NCI-H187 (cell line): ENCODE results near the gene TGFBR1.

Source experiments
- DNase-seq, 2 experiments: peaks; one replicate each; lab custom pipeline; 2025; lab: John Stamatoyannopoulos, UW

TGFBR1 gene

DNA sequence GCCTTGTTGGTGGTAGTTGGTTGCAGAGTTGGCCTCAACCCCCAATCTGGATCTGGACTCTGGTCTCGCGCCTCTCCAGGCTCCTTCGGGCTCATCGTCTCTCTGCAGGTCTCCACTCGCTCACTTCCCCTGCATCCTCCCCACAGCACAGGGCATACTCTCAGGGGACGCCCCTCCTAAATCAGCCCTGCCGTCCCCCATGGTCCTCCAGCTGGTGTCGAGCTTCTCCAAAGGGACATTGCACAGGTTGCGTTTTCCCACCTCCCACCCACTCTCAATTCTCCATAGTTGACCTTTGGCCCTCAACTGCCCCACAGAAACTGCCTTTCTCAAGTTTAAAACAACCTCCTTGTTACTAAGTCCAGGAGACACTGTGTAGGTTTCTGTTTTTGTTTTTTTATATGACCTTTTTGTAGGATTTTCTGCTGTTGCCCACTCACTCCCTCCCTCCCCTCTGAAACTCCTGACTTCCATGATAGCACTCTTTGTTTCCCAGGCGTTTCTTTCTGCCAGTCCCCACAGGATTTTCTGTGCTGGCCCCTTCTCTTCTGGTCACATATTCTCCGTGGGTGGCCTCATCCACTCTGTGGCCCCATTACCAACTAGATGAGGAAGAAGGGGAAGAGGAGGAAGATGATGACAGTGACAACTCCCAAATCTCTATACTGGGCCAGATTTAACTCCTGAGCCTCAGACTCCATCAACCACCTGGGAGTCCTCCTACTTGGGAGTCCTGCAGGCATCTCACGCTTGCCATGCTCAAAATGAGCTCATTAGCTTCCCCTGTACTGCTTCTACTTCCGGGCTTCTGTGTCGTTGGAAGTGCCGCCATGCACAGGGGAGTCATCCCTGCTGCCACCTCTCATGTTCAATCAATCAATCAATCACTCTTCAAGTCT, 66.6 kb downstream of the TGFBR1 start:
- no peak for DNase-seq

GRCh38 chr9:99172124-99173091, 67.5 kb downstream of the TGFBR1 start:
- no peak for DNase-seq

- DNase-seq: no peak
These were observed 68.9 kb downstream of the TGFBR1 start for GRCh38 chr9:99173570-99174504.

DNA sequence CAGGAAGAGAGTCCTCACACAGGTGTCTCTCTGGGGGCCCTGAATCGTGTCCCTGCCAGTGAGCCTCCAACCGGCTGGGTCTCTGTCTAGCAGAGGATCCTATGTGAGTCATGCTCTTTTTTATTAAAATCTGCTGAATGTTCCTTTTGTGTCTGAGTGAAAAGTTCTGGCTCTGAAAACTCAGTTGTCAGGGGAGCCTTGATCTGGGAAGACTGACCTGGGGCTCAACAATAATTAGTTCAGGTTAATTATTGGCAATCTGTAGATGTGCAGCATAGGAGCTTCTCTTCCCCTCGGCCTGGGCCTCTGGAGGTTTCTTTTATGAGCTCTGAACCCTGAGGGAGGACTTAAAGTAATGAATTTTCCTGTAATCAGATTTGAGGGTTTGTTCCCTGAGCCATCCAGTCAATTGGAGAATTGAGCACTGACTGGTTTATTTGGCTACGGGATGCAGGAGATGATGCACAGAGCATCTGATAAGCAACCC, 71.7 kb downstream of the TGFBR1 start:
- DNase-seq: no peak

- DNase-seq: no peak
These were observed 72.9 kb downstream of the TGFBR1 start for GRCh38 chr9:99177576-99178366.

DNA sequence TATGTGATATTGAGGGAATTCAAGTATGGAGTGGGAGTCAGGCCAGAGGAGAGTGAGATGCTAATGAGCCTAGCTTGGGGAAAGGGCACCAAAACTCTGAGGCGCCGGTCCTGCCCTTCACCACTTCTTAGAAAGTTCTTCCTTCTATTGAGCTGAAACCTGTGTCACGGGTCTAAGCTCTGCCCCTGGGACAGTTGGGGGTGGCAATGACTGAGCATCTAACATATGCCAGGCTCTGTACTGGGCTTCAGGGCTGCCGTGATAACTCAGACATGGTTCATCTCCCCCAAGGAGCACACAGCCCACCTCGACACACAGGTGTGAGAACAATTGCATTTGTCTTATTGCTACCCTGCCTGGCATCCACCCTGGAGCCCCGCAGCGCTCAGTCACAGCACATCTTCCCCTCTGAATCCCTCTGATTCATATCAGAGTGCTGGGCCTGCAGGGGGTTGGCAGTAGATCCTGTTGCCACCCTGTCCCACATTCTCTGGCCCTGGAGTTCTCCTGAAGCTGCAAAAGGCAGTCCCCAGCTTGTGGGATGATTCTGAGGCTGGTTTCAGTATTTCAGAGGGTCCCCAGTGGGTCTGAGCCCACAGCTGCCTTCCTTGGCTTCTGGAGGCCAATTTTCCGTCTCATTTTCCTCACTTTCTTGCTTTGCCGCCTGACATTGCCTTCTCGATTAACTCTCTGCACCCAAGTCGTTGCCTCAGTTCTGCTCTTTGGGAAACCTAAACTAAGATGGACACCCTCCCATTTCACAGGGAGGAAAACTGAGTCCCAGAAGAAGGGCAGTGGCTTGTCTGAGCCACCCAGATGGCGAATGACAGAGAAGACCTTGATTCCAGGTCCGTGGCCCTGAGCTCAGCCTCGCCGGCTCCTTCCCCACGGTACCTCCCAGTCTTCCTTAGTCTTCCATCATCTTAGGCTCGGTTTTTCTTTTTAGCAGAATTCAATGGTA, 74.3 kb downstream of the TGFBR1 start:
- no peak for DNase-seq

- DNase-seq: no peak
These were observed 75.3 kb downstream of the TGFBR1 start for GRCh38 chr9:99180199-99180598.

DNA sequence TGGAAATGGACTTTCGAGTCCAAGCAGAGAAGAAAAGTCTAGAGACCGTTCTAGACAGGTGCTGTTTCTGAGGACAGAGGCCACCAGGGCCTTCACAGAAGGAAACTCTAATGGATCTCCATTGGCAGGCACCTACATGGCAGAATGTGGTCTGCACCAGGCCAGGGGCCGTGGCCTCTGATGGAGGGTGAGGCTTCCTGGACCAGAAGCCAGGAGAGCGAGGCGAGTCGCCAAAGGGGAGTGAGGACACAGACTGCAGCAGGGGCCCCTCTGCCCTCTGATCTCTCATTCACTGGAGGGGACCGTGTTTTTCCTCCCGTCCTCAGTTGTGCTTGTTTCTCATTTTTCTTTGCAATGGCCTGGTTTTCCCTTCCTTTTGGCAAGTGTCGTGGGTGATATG, 75.7 kb downstream of the TGFBR1 start:
- DNase-seq: no peak

DNA sequence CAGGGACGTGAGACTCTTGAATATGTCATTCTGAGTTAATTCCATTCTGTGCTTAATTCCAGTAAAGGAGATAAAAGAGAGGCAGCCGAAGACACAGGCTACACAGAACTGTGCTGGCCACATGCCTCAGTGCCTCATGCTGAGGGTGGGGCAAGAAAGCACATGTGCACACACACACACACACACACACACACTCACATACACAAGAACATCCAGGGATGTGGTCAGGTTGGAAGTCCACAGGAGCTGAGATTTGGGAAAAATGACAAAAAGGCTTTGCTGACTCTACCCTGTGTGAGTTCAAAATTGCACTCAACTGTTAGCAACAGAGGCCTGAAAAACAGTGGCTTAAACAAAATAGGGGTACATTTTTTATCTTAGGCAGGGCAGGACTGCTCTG, 76.3 kb downstream of the TGFBR1 start:
- no peak for DNase-seq

- DNase-seq: no peak
These were observed 76.7 kb downstream of the TGFBR1 start for GRCh38 chr9:99181621-99182020.

DNA sequence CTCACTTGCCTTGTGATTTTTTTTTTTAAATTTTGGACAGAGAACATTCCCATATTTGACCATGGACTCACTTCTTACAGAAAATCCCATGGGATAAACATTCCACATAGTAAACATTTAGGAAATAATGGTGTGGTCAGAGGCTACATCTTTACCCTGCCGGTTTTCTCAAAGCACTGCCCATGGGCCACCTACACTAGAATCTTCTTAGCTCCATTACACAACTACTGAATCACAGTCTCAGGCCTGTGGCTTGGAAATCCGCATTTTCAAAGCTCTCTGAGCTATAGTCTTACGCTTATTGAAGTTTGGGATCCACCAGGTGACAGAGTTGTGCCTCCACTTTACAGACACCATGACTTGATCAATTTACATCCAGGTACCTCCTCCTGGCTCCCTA, 77.4 kb downstream of the TGFBR1 start:
- no peak for DNase-seq

- no peak for DNase-seq
These were observed 78.7 kb downstream of the TGFBR1 start for GRCh38 chr9:99183616-99184015.

DNA sequence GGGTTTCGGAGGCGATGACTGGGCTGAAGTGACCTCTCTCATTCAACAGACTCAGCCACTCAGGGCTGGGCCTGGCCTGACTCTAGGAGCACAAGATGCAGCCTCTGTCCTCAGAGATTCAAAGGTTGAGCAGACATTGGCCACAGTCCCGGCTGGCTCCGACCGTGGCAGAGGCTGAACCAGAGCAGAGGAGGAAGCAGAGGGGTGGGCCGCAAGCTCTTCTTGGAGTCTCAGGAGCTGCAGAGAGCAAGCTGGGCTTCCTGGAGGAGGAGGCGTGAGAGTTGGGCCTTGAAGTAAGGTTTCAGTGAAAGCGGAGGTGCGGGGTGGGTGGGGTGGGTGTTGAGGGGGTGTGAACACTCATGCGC, 79.2 kb downstream of the TGFBR1 start:
- DNase-seq: no peak

DNA sequence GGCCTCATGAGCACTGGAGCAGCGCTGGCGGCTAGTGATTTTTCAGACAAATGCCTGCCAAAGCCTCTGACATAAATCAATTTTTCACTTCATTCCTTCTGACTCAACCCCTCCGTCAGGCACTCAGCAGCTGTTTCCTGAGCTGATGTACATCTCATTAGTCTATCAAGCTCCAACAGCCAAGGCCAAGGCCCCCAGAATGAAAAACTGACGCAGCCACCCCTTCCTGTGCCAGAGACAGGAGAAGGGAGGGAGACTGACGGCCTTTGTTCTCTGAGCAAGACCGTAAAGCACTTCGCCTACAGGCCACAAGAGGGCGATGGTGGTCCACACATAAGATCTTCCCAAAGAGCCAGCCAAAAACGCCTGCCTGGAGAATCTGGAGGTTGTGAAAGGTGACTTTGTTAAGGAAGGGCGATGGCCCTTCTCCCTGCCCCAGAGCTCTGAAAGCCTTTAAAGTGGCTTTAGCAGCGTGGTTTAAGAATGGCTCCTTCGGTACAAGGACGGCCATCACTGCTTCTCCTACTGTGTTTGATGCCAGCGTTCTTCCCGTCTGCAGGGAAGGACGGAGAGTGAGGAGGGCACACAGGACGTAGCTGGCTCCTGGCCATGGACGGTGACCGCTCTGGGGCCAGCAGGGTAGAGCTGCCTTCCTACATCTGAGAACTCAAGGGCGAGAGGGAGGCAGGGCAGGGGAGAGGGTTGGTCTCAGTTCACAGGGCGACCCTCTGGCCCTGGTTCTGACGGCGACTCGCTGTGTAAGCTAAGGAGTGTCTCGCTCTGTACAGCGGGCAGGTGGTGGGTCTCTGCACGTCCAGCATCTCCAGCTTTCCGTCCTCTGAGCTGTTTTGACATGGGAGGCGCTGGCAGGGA, 79.8 kb downstream of the TGFBR1 start:
- peak; percentile 15 to 53 for DNase-seq

- no peak for DNase-seq
These were observed 80.4 kb downstream of the TGFBR1 start for GRCh38 chr9:99185348-99185632.

DNA sequence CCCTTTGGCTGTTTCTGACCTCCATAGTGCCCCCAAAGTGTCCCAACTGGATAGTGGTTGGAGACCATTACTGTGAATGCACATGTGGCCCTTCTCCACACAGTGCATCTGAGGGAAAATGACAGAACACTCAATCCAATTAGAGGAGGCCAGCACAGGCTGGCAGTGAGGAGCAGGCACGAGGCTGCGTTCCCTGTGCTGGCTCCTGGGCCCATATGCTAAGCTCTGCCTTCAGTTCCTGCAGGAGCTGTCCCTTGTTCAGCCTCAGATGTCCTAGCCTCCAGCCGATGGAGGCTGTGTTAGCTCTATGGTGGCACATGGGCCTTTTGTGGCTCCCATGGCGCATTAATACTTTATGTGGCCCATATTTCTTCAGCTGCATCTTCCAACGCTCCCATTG, 81.0 kb downstream of the TGFBR1 start:
- no peak for DNase-seq

DNA sequence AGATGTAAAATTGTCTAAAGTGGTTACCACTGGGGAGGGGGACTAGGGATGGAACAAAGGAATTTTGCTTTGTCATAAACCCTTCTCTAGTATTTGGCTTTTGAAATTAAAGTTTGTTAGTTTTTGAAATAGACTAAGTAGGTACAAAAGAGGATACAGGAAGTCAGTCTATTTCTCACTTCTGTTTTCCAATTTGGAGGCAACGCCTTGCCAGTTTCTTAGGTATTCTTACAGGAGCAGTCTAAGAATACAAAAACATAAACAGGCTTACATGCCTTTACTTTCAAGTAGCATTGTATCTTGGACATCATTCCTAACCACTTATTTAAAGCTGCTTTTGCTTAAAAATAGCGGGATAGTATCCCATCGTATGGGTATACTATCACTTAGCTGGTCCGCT, 82.4 kb downstream of the TGFBR1 start:
- DNase-seq: no peak

- no peak for DNase-seq
These were observed 84.3 kb downstream of the TGFBR1 start for GRCh38 chr9:99189186-99189585.
